GM12891 (cell line): ENCODE measurements around the gene GRHL1.

Experiments
- PAX5 ChIP-seq: IDR thresholded peaks from 2 replicates; pipeline ENCODE4 v1.6.1; 2011; ENCODE audit warnings: low read length, moderate library complexity, mild to moderate bottlenecking; ENCODE audit not compliant: insufficient read depth, severe bottlenecking
- POLR2A ChIP-seq: IDR thresholded peaks from 2 replicates; pipeline ENCODE4 v1.6.1; 2011; ENCODE audit warnings: low read depth, low read length, control low read depth
- POLR2AphosphoS5 ChIP-seq: IDR thresholded peaks from 2 replicates; pipeline ENCODE4 v1.6.1; 2011; ENCODE audit warnings: low read depth, low read length, control low read depth
- TAF1 ChIP-seq: IDR thresholded peaks from 2 replicates; pipeline ENCODE4 v1.6.1; 2011; ENCODE audit warnings: low read depth, low read length, control low read depth

DNA sequence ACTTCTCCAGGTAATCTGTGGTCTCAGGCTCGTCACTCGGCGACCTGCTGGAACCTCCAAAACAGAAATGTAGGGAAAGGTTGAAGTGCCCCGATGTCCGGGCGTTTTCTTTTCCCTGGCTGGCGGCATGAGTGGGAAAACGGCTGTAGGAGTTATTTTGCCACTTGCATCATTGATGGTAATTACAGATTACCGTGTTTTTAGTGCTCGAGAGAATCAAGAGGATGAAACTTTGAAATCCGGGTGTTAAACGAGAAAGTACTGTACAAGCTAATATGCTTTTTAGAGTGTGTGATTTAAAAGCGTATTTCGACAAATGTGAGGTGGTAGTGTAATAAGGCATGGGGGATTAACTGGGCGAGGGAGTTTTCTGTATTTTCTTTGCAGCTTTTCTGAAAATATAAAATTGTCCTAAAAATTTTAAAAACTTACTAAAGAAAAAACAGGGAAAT lies 819 bp downstream of the GRHL1 start:
- TF ChIP-seq TAF1 (no peak), POLR2AphosphoS5 (no peak), POLR2A (no peak), PAX5 (no peak)
